NCI-H2196 treated with DMSO at 0.1 percent for 48 hours (cell line): ENCODE results near the gene LMF1.
"Not testable (repeated sequence)": the region's sequence is repeated elsewhere in the genome, so short reads cannot be mapped to it uniquely, and the experiment has no call there.

ENCODE experiments used
- DNase-seq: peaks from one replicate; lab custom pipeline; 2025; ENCODE audit not compliant: unreplicated experiment; lab: John Stamatoyannopoulos, UW

Gene LMF1

GRCh38 chr16:951660-952301 lies 19.0 kb downstream of the LMF1 start:
- DNase-seq: no peak

- DNase-seq: not testable (repeated sequence)
Observed at GRCh38 chr16:950733-951573, 19.8 kb downstream of the LMF1 start.

- DNase-seq: not testable (repeated sequence)
Observed at GRCh38 chr16:948767-949166, 22.0 kb downstream of the LMF1 start.

- not testable (repeated sequence) for DNase-seq
Observed at GRCh38 chr16:947922-948303, 22.9 kb downstream of the LMF1 start.

GRCh38 chr16:947255-947921 lies 23.4 kb downstream of the LMF1 start:
- DNase-seq: no peak

GRCh38 chr16:946048-946395 lies 24.8 kb downstream of the LMF1 start:
- DNase-seq: no peak

GRCh38 chr16:945271-946047 lies 25.3 kb downstream of the LMF1 start:
- no peak for DNase-seq

- no peak for DNase-seq
Observed at GRCh38 chr16:943971-944370, 26.8 kb downstream of the LMF1 start.

GRCh38 chr16:942436-943060 lies 28.2 kb downstream of the LMF1 start:
- DNase-seq: no peak

GRCh38 chr16:939941-940340 lies 30.8 kb downstream of the LMF1 start:
- DNase-seq: no peak

GRCh38 chr16:939311-939710 lies 31.5 kb downstream of the LMF1 start:
- no peak for DNase-seq

GRCh38 chr16:938752-939151 lies 32.0 kb downstream of the LMF1 start:
- DNase-seq: no peak

- DNase-seq: no peak
Observed at GRCh38 chr16:938136-938535, 32.6 kb downstream of the LMF1 start.

GRCh38 chr16:937723-938122 lies 33.1 kb downstream of the LMF1 start:
- DNase-seq: no peak

GRCh38 chr16:937311-937710 lies 33.5 kb downstream of the LMF1 start:
- no peak for DNase-seq

- no peak for DNase-seq
Observed at GRCh38 chr16:935684-936083, 35.1 kb downstream of the LMF1 start.

GRCh38 chr16:934178-934577 lies 36.6 kb downstream of the LMF1 start:
- no peak for DNase-seq

GRCh38 chr16:933581-933980 lies 37.2 kb downstream of the LMF1 start:
- DNase-seq: no peak

GRCh38 chr16:932831-933330 lies 37.9 kb downstream of the LMF1 start:
- no peak for DNase-seq

- DNase-seq: no peak
Observed at GRCh38 chr16:931626-932500, 38.9 kb downstream of the LMF1 start.
